ENCODE data around the gene SYNGAP1.
"Not testable (repeated sequence)": the region's sequence is repeated elsewhere in the genome, so short reads cannot be mapped to it uniquely, and the experiment has no call there.

SYNGAP1 gene

DNA sequence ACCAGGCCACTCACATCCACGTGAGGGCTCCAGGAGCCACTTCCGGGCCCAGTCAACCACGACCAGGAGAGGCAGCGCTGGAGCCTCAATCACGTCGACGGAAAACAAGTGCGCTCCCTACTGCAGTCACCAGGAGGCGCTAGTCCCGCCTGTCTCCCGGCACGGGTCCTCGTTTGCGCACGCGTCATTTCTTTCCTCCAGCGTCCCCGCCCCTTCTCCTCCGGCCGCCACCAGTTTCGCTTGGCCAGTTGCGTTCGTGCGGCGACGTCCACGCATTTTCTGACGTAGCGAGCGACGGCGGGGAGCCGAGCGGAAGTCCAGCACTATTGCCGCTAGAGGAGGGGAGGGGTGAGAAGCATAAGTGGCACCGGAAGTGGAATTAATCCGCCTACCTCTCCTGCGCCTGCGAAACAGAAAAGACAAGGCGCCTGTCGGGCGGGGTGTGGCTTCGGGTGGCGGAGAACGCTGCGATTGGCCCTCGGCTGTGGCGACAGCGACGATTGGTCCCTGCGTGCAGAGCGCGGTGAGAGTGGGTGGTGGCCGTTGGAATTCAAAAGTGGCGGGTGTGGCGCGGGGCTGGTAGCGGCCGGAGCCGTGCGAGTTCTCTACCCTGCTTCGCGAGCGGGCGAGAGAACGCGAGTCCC lies 28.5 kb upstream of the SYNGAP1 start, which contains the start of gene KIFC1:
TSS of gene KIFC1 (plus strand) at position 546 of the 644 bp plus-strand sequence. CDS start 163 bp downstream, outside the sequence.
- peak; percentile 99 for DNase-seq (ENCODE audit: low spot score)
- H3K4me1 Mint-ChIP-seq (ENCODE audit: low read depth): peaks cover 37% of the 10 kb centered on the region
- H3K36me3 Mint-ChIP-seq (ENCODE audit: low read depth): peaks cover 33% of the 10 kb centered on the region
- H3K4me3 Mint-ChIP-seq: peak within 1 kb of the TSS; percentile 95
- peak within 1 kb of the TSS; percentile 90 for H3K27ac Mint-ChIP-seq
- no peaks in the 10 kb centered on the region for H3K27me3 Mint-ChIP-seq (ENCODE audit: low read depth)
- no peaks in the 10 kb centered on the region for H3K9me3 Mint-ChIP-seq

DNA sequence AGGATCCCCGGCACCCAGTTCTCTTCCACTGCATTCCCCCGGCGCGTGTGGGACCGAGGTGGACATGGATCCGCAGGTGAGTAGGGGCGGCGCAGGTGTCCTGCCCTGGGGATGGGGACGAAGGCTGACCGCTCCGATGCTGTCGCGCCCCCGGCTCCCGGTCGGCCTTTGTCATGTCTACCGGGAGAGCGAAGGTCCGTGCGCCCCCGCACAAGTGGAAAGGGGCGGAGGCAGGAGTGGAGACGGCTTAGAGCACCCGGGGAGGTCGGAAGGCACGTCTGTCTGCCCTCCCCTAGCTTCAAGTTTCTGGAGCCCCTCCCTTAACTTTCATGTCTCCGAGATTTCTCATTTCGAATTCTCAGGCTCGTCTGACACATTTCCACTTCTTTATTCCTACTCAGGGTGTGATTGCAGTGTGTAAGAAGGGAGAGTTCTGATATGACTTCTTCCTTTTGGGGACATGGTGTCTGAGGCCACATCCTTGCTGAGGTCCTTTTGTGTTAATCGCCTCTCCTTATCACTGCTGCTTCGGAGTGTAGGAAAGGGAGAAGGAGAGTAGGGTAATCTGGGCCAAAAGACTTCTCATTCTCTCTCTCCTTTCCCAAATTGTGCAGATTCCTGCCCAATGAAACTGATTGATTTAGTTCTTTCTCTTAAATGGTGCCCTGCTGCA lies 27.8 kb upstream of the SYNGAP1 start:
- peak; percentile 66 for DNase-seq (ENCODE audit: low spot score)
- H3K27me3 Mint-ChIP-seq (ENCODE audit: low read depth): no peaks in the 10 kb centered on the region
- H3K4me1 Mint-ChIP-seq (ENCODE audit: low read depth): peaks cover 37% of the 10 kb centered on the region
- H3K27ac Mint-ChIP-seq: peak overlapping the region; percentile 90
- peaks cover 33% of the 10 kb centered on the region for H3K36me3 Mint-ChIP-seq (ENCODE audit: low read depth)
- no peaks in the 10 kb centered on the region for H3K9me3 Mint-ChIP-seq
- peak overlapping the region; percentile 95 for H3K4me3 Mint-ChIP-seq

DNA sequence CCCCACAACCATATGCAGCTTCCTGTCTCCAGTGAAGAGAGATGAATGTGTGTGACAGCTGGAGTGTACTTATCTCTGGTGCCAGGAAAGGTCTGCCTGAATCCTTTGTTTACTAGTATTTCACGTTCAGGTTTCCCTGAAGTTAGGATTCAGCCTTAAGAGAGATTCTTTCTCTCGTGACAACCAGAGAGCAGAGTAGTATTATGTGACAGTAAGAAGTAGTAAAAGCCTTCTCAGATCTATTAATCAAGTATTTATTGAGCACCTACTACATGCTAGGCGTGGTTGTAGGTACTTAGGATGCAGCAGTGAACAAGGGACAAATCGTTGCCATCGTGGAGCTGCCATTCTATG lies 27.3 kb upstream of the SYNGAP1 start:
- H3K36me3 Mint-ChIP-seq (ENCODE audit: low read depth): peaks cover 34% of the 10 kb centered on the region
- no peaks in the 10 kb centered on the region for H3K9me3 Mint-ChIP-seq
- H3K27ac Mint-ChIP-seq: peak overlapping the region; percentile 90
- no peaks in the 10 kb centered on the region for H3K27me3 Mint-ChIP-seq (ENCODE audit: low read depth)
- no peak for DNase-seq (ENCODE audit: low spot score)
- H3K4me3 Mint-ChIP-seq: peak overlapping the region; percentile 95
- peaks cover 39% of the 10 kb centered on the region for H3K4me1 Mint-ChIP-seq (ENCODE audit: low read depth)

DNA sequence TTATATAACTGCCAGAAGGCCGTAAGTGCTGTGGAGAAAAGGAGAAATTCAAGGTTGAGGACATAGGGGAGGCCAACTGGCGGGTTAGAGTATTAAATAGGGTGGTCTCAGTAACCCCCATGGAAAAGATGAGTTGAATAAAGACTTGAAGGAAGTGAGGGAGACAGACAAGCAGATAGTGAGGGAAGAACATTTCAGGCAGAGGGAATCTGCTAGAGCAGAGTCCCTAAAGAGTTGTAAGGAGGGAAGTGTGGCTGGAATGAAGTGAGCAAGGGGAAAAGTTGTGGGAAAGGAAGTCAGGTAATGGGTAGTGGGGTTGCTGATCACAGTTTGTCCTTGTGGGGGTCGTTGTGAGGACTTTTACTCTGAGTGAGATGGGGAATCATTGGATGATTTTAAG lies 26.9 kb upstream of the SYNGAP1 start:
- Mint-ChIP-seq H3K27me3 (ENCODE audit: low read depth) (no peaks in the 10 kb centered on the region), H3K27ac (peak overlapping the region; percentile 90), H3K4me3 (peak overlapping the region; percentile 95), H3K4me1 (ENCODE audit: low read depth) (peaks cover 43% of the 10 kb centered on the region), H3K9me3 (no peaks in the 10 kb centered on the region), H3K36me3 (ENCODE audit: low read depth) (peaks cover 38% of the 10 kb centered on the region)
- DNase-seq (ENCODE audit: low spot score): no peak

DNA sequence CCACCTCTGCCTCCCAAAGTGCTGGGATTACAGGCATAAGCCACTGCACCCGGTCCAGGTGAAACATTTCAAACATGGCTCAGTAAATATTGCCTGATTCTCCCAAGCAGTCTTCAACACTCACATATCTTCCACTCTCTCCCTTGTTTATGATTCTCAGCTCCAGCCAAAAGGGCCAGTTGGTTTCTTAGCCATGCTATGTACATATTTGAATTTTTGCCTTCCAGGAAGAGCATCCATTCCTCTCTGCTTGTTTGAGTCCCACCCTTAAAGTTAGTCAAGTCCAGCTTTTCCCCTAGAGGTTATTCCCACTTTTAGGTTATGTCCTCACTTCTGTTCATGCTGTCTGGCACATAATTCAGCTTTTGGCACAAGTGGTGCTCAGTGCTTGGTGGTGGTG lies 22.3 kb upstream of the SYNGAP1 start:
- peaks cover 39% of the 10 kb centered on the region for H3K4me1 Mint-ChIP-seq (ENCODE audit: low read depth)
- no peak overlapping the region for H3K4me3 Mint-ChIP-seq
- H3K27ac Mint-ChIP-seq: peak overlapping the region; percentile 78
- DNase-seq (ENCODE audit: low spot score): no peak
- H3K27me3 Mint-ChIP-seq (ENCODE audit: low read depth): no peaks in the 10 kb centered on the region
- no peaks in the 10 kb centered on the region for H3K9me3 Mint-ChIP-seq
- H3K36me3 Mint-ChIP-seq (ENCODE audit: low read depth): peaks cover 51% of the 10 kb centered on the region

DNA sequence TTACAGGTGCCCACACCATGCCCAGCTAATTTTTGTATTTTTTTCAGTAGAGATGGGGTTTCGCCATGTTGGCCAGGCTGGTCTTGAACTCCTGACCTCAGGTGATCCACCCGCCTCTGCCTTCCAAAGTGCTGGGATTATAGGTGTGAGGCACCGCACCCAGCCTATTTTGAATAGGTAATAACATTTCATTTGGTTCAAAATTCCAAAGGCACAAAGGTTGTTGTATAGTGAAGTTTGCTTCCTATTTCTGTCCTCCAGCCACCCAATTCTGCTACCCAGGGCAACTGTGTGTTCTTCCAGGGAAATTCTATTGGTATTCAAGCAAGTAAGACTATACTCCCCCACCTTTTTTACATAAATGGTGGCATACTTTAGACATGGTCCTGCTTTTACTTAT lies 21.3 kb upstream of the SYNGAP1 start:
- H3K27me3 Mint-ChIP-seq (ENCODE audit: low read depth); H3K27ac Mint-ChIP-seq; H3K4me3 Mint-ChIP-seq; H3K9me3 Mint-ChIP-seq; DNase-seq (ENCODE audit: low spot score): not testable (repeated sequence)
- Mint-ChIP-seq H3K36me3 (ENCODE audit: low read depth) (peaks cover 53% of the 10 kb centered on the region), H3K4me1 (ENCODE audit: low read depth) (peaks cover 32% of the 10 kb centered on the region)

DNA sequence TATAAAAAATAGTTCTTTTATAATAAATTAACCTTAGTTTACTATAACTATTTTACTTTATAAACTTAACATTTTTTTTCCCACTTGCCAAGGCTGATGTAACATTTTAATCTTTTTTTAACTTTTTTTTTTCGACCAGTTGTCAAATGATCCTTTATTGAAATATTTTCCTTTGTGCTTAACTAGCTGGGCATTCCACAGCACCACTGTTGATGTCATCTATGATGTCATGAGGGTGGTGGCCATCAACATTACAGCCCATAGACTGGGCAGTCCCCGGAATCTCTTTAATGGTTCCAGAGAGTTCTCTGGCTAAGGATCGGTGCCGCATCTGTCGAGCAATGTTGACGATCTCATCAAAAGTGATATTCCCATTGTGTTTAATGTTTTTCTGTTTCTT lies 20.0 kb upstream of the SYNGAP1 start:
- not testable (repeated sequence) for H3K4me3 Mint-ChIP-seq; H3K27me3 Mint-ChIP-seq (ENCODE audit: low read depth); DNase-seq (ENCODE audit: low spot score); H3K9me3 Mint-ChIP-seq; H3K27ac Mint-ChIP-seq
- Mint-ChIP-seq H3K36me3 (ENCODE audit: low read depth) (peaks cover 57% of the 10 kb centered on the region), H3K4me1 (ENCODE audit: low read depth) (peaks cover 29% of the 10 kb centered on the region)

DNA sequence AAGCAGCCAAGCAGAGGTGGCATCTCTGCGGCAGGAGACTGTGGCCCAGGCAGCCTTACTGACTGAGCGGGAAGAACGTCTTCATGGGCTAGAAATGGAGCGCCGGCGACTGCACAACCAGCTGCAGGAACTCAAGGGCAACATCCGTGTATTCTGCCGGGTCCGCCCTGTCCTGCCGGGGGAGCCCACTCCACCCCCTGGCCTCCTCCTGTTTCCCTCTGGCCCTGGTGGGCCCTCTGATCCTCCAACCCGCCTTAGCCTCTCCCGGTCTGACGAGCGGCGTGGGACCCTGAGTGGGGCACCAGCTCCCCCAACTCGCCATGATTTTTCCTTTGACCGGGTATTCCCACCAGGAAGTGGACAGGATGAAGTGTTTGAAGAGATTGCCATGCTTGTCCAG lies 15.0 kb upstream of the SYNGAP1 start:
- Mint-ChIP-seq H3K27ac (peak overlapping the region; percentile 56), H3K36me3 (ENCODE audit: low read depth) (peaks cover 67% of the 10 kb centered on the region)

DNA sequence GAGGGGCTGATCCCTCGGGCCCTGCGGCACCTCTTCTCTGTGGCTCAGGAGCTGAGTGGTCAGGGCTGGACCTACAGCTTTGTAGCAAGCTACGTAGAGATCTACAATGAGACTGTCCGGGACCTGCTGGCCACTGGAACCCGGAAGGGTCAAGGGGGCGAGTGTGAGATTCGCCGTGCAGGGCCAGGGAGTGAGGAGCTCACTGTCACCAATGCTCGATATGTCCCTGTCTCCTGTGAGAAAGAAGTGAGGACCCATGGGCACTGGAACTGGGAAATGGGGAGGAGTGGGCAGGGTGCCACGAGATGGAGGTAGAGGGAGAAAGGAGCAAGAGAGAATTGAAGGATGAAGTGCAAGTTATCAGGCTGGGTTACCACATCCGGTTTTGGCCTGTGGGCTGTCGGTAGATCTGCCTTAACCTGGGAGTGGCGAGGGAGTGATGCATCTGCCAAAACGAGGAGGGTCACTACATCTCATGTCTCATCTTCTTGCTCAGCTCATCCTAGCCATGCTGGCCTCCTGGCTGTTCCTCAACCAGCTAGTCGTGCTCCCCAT lies 14.4 kb upstream of the SYNGAP1 start:
- H3K4me3 Mint-ChIP-seq: peak overlapping the region; percentile 21
- no peaks in the 10 kb centered on the region for H3K9me3 Mint-ChIP-seq
- peaks cover 66% of the 10 kb centered on the region for H3K36me3 Mint-ChIP-seq (ENCODE audit: low read depth)
- peak overlapping the region; percentile 50 for H3K27ac Mint-ChIP-seq
- H3K4me1 Mint-ChIP-seq (ENCODE audit: low read depth): peaks cover 24% of the 10 kb centered on the region
- H3K27me3 Mint-ChIP-seq (ENCODE audit: low read depth): no peaks in the 10 kb centered on the region
- no peak for DNase-seq (ENCODE audit: low spot score)

More for the DNA sequence above, 15.0 kb upstream of the SYNGAP1 start:
- DNase-seq (ENCODE audit: low spot score): no peak
- H3K4me3 Mint-ChIP-seq: no peak overlapping the region
- no peaks in the 10 kb centered on the region for H3K27me3 Mint-ChIP-seq (ENCODE audit: low read depth)
- no peaks in the 10 kb centered on the region for H3K9me3 Mint-ChIP-seq
- H3K4me1 Mint-ChIP-seq (ENCODE audit: low read depth): peaks cover 21% of the 10 kb centered on the region

DNA sequence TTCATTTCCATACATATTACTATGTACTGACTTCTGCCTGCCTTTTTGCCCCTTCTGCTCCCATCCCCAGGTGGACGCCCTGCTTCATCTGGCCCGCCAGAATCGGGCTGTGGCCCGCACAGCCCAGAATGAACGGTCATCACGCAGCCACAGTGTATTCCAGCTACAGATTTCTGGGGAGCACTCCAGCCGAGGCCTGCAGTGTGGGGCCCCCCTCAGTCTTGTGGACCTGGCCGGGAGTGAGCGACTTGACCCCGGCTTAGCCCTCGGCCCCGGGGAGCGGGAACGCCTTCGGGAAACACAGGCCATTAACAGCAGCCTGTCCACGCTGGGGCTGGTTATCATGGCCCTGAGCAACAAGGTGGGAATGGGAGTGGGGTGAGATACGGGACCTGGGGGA lies 13.7 kb upstream of the SYNGAP1 start:
- H3K4me3 Mint-ChIP-seq: no peak overlapping the region
- peaks cover 24% of the 10 kb centered on the region for H3K4me1 Mint-ChIP-seq (ENCODE audit: low read depth)
- H3K27me3 Mint-ChIP-seq (ENCODE audit: low read depth): no peaks in the 10 kb centered on the region
- H3K9me3 Mint-ChIP-seq: no peaks in the 10 kb centered on the region
- DNase-seq (ENCODE audit: low spot score): no peak
- peaks cover 66% of the 10 kb centered on the region for H3K36me3 Mint-ChIP-seq (ENCODE audit: low read depth)
- peak overlapping the region; percentile 50 for H3K27ac Mint-ChIP-seq

DNA sequence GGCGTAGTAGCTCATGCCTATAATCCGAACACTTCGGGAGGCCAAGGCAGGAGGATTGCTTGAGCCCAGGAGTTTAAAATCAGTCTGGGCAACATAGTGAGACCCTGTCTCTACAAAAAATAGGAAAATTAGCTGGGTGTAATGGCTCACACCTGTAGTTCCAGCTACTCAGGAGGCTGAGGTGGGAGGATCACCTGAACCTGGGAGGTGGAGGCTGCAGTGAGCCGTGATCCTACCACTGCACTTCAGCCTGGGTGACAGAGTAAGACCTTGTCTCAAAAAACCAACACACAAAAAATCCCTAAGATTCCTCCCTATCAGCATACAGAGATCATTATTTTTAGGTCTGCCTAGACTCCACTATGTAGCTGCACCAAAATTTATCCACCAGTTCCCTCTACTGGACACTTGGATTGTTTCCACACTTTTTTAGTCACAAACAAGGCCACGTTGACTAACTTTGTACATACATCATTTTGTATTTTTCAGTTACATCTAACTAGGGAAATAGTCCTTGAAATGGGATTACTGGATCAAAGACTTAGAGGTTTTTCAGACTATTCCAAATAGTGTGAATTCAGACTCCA lies 12.6 kb upstream of the SYNGAP1 start:
- no peak for DNase-seq (ENCODE audit: low spot score)
- H3K36me3 Mint-ChIP-seq (ENCODE audit: low read depth): peaks cover 64% of the 10 kb centered on the region
- H3K9me3 Mint-ChIP-seq: no peaks in the 10 kb centered on the region
- H3K27ac Mint-ChIP-seq: no peak overlapping the region
- H3K27me3 Mint-ChIP-seq (ENCODE audit: low read depth): no peaks in the 10 kb centered on the region
- H3K4me1 Mint-ChIP-seq (ENCODE audit: low read depth): peaks cover 30% of the 10 kb centered on the region
- no peak overlapping the region for H3K4me3 Mint-ChIP-seq

DNA sequence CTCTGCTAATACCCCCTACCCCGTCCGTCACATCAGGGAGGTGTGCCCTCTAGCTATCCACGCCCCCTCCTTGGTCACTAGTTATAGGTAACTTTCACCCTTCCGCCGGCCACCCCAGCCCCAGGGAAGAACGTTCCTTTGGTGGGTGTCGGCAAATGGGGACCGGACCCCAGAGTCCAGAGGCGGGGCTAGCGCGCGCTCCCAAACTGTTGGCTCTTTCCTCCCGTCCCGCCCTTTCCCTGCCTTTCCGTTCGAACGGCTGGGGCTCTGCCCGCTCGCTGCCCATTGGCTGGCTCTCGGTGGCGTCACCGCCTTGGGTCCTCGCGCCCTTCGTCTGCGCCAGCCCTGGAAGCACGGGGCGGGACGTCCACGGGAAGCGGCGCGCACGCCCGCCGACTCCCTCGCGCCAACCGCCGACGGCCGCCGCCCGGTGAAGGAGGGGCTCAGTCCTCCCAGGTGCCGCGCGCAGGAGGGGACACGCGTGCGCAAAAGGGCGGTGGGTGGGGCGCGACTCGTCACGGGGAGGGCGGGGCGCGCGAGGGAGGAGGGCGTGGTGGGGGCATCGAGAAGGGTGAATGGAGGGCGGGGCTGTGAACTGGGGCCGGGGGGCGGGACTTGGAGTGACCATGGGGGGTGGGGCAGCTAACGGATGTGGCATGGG lies 9.7 kb upstream of the SYNGAP1 start:
- peaks cover 35% of the 10 kb centered on the region for H3K4me1 Mint-ChIP-seq (ENCODE audit: low read depth)
- H3K27me3 Mint-ChIP-seq (ENCODE audit: low read depth): no peaks in the 10 kb centered on the region
- peak overlapping the region; percentile 88 for H3K4me3 Mint-ChIP-seq
- no peaks in the 10 kb centered on the region for H3K9me3 Mint-ChIP-seq
- DNase-seq (ENCODE audit: low spot score): peak; percentile 99
- peak overlapping the region; percentile 97 for H3K27ac Mint-ChIP-seq
- peaks cover 60% of the 10 kb centered on the region for H3K36me3 Mint-ChIP-seq (ENCODE audit: low read depth)

DNA sequence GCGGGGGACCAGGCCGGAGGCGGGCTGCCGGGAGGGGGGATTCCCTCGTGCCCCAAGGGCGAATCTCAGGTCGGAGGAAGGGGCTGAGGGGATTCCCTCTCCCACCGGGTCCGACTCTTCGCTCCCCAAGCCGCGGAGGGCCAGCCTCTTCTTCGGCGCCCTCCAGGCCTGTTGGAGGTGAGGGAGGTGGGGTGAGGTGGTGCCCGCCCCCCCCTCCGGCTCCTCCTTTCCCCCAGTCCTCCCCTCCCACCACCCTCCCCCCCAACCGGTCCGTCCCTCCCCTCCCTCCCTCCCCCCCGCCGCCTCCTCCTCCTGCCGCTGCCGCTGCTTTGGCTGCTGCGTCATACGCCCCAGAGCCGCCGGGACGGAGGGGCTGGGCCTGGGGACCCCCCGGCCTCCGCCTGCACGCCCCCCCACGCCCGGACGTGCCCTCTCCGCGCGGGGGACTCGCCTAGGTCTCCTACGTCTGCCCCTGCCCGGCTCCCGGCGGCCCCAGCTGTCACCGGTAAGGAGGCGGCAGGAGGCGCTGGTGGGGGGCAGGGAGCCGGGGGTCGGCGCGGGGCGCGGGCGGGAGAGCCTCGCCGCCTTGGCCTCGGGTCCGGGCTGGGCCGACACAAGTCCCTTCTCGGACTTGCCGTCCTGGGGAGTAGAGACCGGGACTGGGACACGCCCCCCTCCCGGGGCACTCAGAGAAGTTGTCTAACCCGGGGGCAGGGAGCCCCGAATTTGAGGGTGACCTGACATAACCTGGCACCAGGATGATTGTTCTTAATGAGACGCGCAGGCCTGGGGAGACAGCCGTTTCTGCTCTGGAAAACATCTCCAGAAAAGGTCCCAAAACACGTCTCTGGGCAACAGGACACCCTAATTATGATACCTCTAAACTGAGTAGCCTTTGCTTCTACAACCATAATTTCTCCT lies 8.9 kb upstream of the SYNGAP1 start, which contains the start of gene PHF1:
TSS of gene PHF1 (plus strand) at position 304 of the 921 bp plus-strand sequence. CDS start 1,250 bp downstream, outside the sequence.
- H3K27me3 Mint-ChIP-seq (ENCODE audit: low read depth): no peaks in the 10 kb centered on the region
- H3K27ac Mint-ChIP-seq: peak within 1 kb of the TSS; percentile 97
- peaks cover 35% of the 10 kb centered on the region for H3K4me1 Mint-ChIP-seq (ENCODE audit: low read depth)
- no peak for DNase-seq (ENCODE audit: low spot score)
- peaks cover 60% of the 10 kb centered on the region for H3K36me3 Mint-ChIP-seq (ENCODE audit: low read depth)
- no peaks in the 10 kb centered on the region for H3K9me3 Mint-ChIP-seq
- H3K4me3 Mint-ChIP-seq: peak within 1 kb of the TSS; percentile 88
